GM18511 (cell line): Measurements from ENCODE around the gene ORM1.
A peak's percentile ranks its signal among the peaks of the same experiment; 100 is the strongest.

Experiments used
- ATAC-seq: cut with Tn5 transposase; IDR thresholded peaks from one replicate; pipeline ENCODE4 v1.9.1; 2021; ENCODE audit warnings: mild to moderate bottlenecking, moderate library complexity; ENCODE audit not compliant: unreplicated experiment

Gene ORM1

GRCh38 chr9:114341152-114341830, 18.4 kb downstream of the ORM1 start:
- no peak for ATAC-seq

- ATAC-seq, result no peak
These were observed 19.1 kb downstream of the ORM1 start for GRCh38 chr9:114341991-114342390.

- ATAC-seq, result no peak
These were observed 20.0 kb downstream of the ORM1 start for GRCh38 chr9:114342755-114343440.

GRCh38 chr9:114343471-114344187, 20.7 kb downstream of the ORM1 start:
- ATAC-seq, result no peak

- no peak for ATAC-seq
These were observed 21.3 kb downstream of the ORM1 start for GRCh38 chr9:114344188-114344566.

GRCh38 chr9:114344692-114345091, 21.8 kb downstream of the ORM1 start:
- no peak for ATAC-seq

GRCh38 chr9:114345493-114346065, 22.7 kb downstream of the ORM1 start:
- no peak for ATAC-seq

- ATAC-seq, result no peak
These were observed 23.2 kb downstream of the ORM1 start for GRCh38 chr9:114346146-114346545.

- ATAC-seq, result no peak
These were observed 24.8 kb downstream of the ORM1 start for GRCh38 chr9:114347675-114348074.

GRCh38 chr9:114348261-114348905, 25.5 kb downstream of the ORM1 start:
- no peak for ATAC-seq

- ATAC-seq, result peak; percentile 96
These were observed 26.1 kb downstream of the ORM1 start for GRCh38 chr9:114348906-114349482.

GRCh38 chr9:114349713-114350480, 27.0 kb downstream of the ORM1 start:
- ATAC-seq, result no peak

GRCh38 chr9:114350636-114351401, 27.9 kb downstream of the ORM1 start:
- ATAC-seq, result no peak

- no peak for ATAC-seq
These were observed 29.0 kb downstream of the ORM1 start for GRCh38 chr9:114351932-114352331.

GRCh38 chr9:114355821-114356220, 32.9 kb downstream of the ORM1 start:
- no peak for ATAC-seq

- no peak for ATAC-seq
These were observed 33.9 kb downstream of the ORM1 start for GRCh38 chr9:114356792-114357191.

GRCh38 chr9:114357360-114357759, 34.5 kb downstream of the ORM1 start:
- no peak for ATAC-seq

- ATAC-seq, result no peak
These were observed 35.0 kb downstream of the ORM1 start for GRCh38 chr9:114357911-114358328.

GRCh38 chr9:114359801-114360200, 36.9 kb downstream of the ORM1 start:
- no peak for ATAC-seq
